ENCODE results near the gene SAP25.

DNA sequence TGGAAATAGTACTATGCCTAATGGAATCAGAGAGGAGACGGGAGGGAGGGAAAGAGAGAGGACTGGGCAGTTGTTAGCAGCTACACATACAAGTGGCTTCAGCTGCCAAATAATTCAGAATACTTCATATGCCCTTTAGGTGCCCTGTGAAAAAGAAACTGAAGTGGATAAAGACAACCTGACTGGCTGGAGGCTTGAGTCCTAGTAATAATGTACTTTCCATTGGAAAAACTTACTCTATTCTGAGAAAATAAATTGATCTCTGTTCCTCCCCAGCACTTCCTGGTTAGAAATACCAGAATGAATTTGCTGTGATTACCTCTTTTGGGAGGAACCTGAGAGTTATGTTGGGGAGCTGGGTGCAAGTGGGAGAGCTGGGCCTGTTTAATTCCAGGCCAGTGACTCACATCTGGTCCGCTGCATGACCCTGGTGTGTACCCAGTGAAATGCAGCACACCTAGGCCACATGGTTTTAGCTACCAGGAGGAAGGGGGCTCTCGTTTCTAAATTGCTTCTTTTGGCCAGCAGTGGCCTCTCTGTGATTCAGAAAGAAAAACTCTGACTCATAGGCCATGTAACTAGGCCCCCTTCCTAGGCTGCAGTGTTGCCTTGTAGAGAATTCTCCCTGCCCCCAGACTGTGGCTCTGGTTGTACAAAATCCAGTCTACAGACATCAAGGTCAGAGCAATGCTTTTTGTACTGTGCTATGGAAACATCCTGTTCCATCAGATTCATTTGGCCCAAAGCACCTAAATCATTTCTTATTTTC is 28.2 kb downstream of the SAP25 start:
- TF ChIP-seq, protein P1, sequence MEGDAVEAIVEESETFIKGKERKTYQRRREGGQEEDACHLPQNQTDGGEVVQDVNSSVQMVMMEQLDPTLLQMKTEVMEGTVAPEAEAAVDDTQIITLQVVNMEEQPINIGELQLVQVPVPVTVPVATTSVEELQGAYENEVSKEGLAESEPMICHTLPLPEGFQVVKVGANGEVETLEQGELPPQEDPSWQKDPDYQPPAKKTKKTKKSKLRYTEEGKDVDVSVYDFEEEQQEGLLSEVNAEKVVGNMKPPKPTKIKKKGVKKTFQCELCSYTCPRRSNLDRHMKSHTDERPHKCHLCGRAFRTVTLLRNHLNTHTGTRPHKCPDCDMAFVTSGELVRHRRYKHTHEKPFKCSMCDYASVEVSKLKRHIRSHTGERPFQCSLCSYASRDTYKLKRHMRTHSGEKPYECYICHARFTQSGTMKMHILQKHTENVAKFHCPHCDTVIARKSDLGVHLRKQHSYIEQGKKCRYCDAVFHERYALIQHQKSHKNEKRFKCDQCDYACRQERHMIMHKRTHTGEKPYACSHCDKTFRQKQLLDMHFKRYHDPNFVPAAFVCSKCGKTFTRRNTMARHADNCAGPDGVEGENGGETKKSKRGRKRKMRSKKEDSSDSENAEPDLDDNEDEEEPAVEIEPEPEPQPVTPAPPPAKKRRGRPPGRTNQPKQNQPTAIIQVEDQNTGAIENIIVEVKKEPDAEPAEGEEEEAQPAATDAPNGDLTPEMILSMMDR (IDR thresholded peaks at IDR 0.05 in 2 of 3, conservative IDR thresholded peaks at IDR 0.05 in 1 of 3; ENCODE audit: borderline replicate concordance in 1 of 3, insufficient read depth in 1 of 3, low read depth in 2 of 3, low read length in 2 of 3) = no peak
- TF ChIP-seq POLR2A (IDR thresholded peaks at IDR 0.05; ENCODE audit: borderline replicate concordance, extremely low read depth, insufficient read depth, insufficient read length) (no peak), RAD21 (IDR thresholded peaks at IDR 0.05; ENCODE audit: low read depth) (no peak), POLR2AphosphoS5 (IDR thresholded peaks at IDR 0.05; ENCODE audit: low read depth, low read length) (peak; percentile 71), EZH2 (IDR thresholded peaks at IDR 0.05) (no peak), CBX3 (IDR thresholded peaks at IDR 0.05; ENCODE audit: low read depth) (no peak), CEBPB (IDR thresholded peaks at IDR 0.05; ENCODE audit: low read depth) (no peak), ELF1 (IDR thresholded peaks at IDR 0.05; ENCODE audit: borderline replicate concordance, low read depth) (no peak), YY1 (IDR thresholded peaks at IDR 0.05; ENCODE audit: extremely low read depth, insufficient replicate concordance, low read depth, low read length) (peak; percentile 34)

Measured in HCT116 (cell line).